Activated naive CD8-positive, alpha-beta T cell treated with anti-CD3 and anti-CD28 coated beads for 36 hours (primary cell): ENCODE measurements around the gene TRIO. TPM values are rescaled to one million over a fixed set of nuclear protein-coding genes. Genes with fewer than 3 reads are reported as not detected.
"Not testable (repeated sequence)": the region's sequence is repeated elsewhere in the genome, so short reads cannot be mapped to it uniquely, and the experiment has no call there.

Experiments
- DNase-seq: peaks from one replicate; pipeline ENCODE4 v3.0.0; 2021
- H3K27ac Mint-ChIP-seq: one replicate; pipeline ENCODE4 v1.8.0; 2022; ENCODE audit warnings: mild to moderate bottlenecking, moderate library complexity, mixed read lengths
- H3K27me3 Mint-ChIP-seq: one replicate; pipeline ENCODE4 v1.8.0; 2022; ENCODE audit warnings: mild to moderate bottlenecking, mixed read lengths
- H3K36me3 Mint-ChIP-seq: one replicate; pipeline ENCODE4 v1.8.0; 2021; ENCODE audit warnings: mild to moderate bottlenecking, mixed read lengths
- H3K4me1 Mint-ChIP-seq: one replicate; pipeline ENCODE4 v1.8.0; 2021; ENCODE audit warnings: mixed read lengths
- H3K4me3 Mint-ChIP-seq: one replicate; pipeline ENCODE4 v1.8.0; 2022; ENCODE audit warnings: mild to moderate bottlenecking, moderate library complexity, mixed read lengths
- H3K9me3 Mint-ChIP-seq: one replicate; pipeline ENCODE4 v1.8.0; 2022; ENCODE audit warnings: mixed read lengths
- total RNA-seq, 2 experiments: library from RNA; stranded (reverse); gene quantifications; one replicate each; pipeline ENCODE4 v1.2.3, GENCODE V29; 2021

The TRIO gene
- total RNA-seq = 1 to 10 TPM; 7.4 to 9.8 TPM

DNA sequence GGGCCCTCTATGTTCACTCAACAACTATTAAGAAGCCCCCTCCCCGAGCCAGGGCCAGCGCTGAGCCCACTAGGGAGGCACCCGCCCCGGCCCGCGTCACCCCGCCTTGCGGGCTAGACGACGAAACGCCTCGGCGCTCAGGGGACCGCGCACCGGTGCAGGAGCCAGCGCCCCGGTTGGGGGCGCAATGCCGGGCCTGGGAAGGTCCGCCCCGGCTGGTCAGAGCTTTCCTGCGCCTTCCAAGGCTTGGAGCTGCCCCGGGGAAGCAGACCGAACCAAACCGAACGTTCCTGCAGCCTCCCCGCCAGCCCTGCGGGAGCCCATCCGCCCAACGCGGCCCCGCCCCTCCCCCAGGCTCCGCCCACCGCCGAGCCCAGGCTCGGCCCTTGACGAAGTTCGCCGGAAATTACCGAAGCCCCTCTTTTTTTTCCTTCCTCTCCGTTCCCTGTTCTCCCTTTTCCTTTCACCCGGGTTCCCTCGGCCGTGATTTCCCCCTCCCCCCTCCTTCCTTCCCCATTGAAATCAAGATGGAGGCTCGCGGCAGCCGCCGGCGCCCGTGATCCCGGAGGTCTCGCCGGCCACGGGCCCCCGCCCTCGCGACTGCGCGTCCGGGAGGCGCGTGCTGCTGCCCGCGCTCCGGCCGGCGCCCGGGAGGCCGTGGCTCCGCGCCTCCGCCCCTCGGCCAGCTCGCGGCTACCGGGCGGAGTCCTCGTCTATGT, at the start of gene TRIO:
Gene TRIO, plus strand, starts transcription at position 516 of the 719 bp plus-strand sequence. CDS start 384 bp downstream, outside the sequence.
- H3K4me1 Mint-ChIP-seq = peaks cover 8% of the 10 kb centered on the region
- H3K27me3 Mint-ChIP-seq = peaks cover 51% of the 10 kb centered on the region
- H3K27ac Mint-ChIP-seq = peak within 1 kb of the TSS; percentile 65

DNA sequence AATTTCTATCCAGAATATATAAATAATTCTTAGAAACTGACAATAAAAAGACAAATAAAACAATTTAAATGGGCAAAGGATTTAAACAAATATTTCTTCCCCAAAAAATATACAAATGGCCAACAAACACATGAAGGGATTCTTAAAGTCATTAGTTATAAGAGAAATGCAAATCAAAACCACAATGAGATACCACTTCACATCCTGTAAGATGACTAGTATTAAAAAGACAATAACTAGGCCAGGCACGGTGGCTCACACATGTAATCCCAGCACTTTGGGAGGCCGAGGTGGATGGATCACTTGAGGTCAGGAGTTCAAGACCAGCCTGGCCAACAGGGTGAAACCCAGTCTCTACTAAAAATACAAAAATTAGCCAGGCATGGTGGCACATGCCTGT, 45.8 kb upstream of the TRIO start:
- H3K36me3 Mint-ChIP-seq, H3K9me3 Mint-ChIP-seq, H3K4me1 Mint-ChIP-seq, H3K27ac Mint-ChIP-seq, H3K4me3 Mint-ChIP-seq, DNase-seq: not testable (repeated sequence)
- peaks cover 11% of the 10 kb centered on the region for H3K27me3 Mint-ChIP-seq

More for the DNA sequence above, at the start of gene TRIO:
- Mint-ChIP-seq H3K9me3 (no peaks in the 10 kb centered on the region), H3K4me3 (peak within 1 kb of the TSS; percentile 78), H3K36me3 (no peaks in the 10 kb centered on the region)
- peak; percentile 82 for DNase-seq

DNA sequence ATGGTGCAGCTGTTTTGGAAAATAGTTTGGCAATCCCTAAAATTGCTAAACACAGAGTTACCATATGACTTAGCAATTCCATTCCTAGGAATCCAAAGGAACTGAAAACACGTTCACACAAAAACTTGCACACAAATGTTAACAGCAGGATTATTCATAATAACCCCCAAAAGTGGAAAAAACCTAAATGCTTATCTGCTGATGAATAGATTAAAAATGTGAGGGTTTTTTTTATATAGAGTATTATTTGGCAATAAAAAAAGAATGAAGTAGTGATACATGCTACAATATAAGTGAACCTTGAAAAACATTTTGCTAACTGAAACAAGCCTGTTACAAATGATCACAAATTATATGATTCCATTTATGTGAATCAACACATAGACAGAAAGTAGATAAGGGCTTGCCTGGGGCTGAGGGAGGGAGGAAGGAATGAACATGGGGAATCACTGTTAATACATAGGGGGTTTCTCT, 45.1 kb upstream of the TRIO start:
- H3K4me1 Mint-ChIP-seq = no peaks in the 10 kb centered on the region
- no peaks in the 10 kb centered on the region for H3K36me3 Mint-ChIP-seq
- H3K9me3 Mint-ChIP-seq = peaks cover 2% of the 10 kb centered on the region
- peaks cover 6% of the 10 kb centered on the region for H3K27me3 Mint-ChIP-seq
- no peak overlapping the region for H3K27ac Mint-ChIP-seq
- H3K4me3 Mint-ChIP-seq = no peak overlapping the region
- DNase-seq = no peak

- Mint-ChIP-seq H3K36me3 (no peaks in the 10 kb centered on the region), H3K4me1 (no peaks in the 10 kb centered on the region), H3K9me3 (peaks cover 5% of the 10 kb centered on the region), H3K4me3 (no peak overlapping the region), H3K27me3 (no peaks in the 10 kb centered on the region), H3K27ac (no peak overlapping the region)
- no peak for DNase-seq
Observed at GRCh38 chr5:14100281-14100680, 42.9 kb upstream of the TRIO start.

DNA sequence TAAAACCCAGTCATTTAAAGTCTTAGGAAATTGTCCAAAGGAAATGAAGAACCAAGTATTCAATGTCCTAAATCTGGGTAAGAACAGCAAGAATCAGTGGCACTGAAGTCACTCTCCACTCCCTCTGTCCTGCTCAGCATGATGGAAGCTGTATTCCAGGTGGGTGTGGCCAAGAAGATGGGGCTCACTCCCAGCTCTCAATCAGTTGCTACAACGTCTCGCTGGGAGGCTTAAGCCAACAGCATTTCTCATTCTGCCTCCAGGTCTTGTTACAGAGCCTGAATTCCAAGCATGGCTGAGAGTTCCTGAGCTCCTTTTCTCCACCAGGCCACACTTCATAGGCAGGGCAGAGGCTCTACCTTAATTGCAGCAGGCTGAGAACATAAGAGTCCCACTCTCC, 41.2 kb upstream of the TRIO start:
- H3K9me3 Mint-ChIP-seq = peaks cover 5% of the 10 kb centered on the region

DNA sequence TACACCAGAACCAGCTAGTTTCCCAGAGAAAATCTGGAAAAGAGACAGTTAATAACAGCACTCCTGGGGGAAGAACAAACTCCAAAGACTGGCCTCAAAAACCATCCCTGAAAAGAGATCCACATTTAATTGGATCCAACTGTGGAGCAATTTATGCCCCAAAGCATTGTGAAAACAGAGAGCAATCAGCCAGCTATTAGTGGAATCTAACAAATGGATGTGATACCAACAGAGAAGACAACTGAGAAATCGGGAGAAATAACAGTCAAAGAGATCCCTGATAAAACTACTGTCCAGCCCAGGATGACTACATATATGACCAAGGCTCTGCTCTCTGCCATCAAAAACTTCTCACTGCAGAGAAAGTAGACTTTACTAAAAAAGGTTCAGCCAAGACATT, 40.5 kb upstream of the TRIO start:
- peaks cover 5% of the 10 kb centered on the region for H3K9me3 Mint-ChIP-seq
- peaks cover 12% of the 10 kb centered on the region for H3K27me3 Mint-ChIP-seq
- no peaks in the 10 kb centered on the region for H3K36me3 Mint-ChIP-seq
- H3K4me3 Mint-ChIP-seq = no peak overlapping the region
- H3K27ac Mint-ChIP-seq = no peak overlapping the region
- no peak for DNase-seq
- H3K4me1 Mint-ChIP-seq = no peaks in the 10 kb centered on the region

More for the DNA sequence above, 41.2 kb upstream of the TRIO start:
- Mint-ChIP-seq H3K27me3 (peaks cover 5% of the 10 kb centered on the region), H3K4me1 (no peaks in the 10 kb centered on the region), H3K4me3 (no peak overlapping the region), H3K27ac (no peak overlapping the region), H3K36me3 (no peaks in the 10 kb centered on the region)
- no peak for DNase-seq

DNA sequence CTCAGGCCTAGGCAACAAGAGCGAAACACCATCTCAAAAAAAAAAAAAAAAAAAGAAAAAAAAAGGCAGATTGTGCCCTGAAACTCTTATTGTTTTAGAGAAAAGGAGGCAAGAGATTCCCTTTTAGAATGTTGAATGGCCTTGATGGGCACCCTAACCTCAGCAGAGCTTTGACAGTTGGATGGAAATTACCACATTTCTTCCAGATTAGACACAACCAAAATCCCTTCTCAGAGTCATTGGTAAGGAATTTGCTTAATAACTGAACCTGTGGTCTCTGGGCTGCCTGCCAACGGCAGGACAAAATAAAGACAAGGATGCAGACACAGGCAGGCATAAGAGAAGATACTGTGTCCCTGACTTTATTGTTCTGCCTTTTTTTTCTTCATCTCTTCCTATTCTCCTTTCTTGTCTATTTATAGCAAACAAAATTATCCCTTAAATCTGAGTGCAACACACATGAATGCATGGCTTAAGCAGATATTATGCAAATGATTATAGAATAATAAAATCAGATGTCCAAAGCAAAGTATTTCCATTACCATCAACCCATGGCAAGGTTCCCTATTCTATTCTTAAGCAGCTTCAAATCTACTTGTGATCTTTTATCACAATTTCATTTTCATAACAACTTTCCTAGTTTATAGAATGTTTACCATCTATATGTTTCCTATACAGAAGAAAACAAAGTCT, 37.3 kb upstream of the TRIO start:
- Mint-ChIP-seq H3K36me3 (no peaks in the 10 kb centered on the region), H3K4me1 (peaks cover 9% of the 10 kb centered on the region), H3K9me3 (peaks cover 5% of the 10 kb centered on the region), H3K4me3 (no peak overlapping the region), H3K27me3 (peaks cover 30% of the 10 kb centered on the region), H3K27ac (no peak overlapping the region)
- DNase-seq = no peak

- Mint-ChIP-seq H3K27ac (no peak overlapping the region), H3K4me1 (peaks cover 9% of the 10 kb centered on the region), H3K27me3 (peaks cover 30% of the 10 kb centered on the region), H3K4me3 (no peak overlapping the region), H3K9me3 (peaks cover 5% of the 10 kb centered on the region), H3K36me3 (no peaks in the 10 kb centered on the region)
- no peak for DNase-seq
Observed at GRCh38 chr5:14107536-14107935, 35.6 kb upstream of the TRIO start.

GRCh38 chr5:14108170-14108996, 34.8 kb upstream of the TRIO start:
- no peak overlapping the region for H3K4me3 Mint-ChIP-seq
- peaks cover 9% of the 10 kb centered on the region for H3K4me1 Mint-ChIP-seq
- no peak overlapping the region for H3K27ac Mint-ChIP-seq
- DNase-seq = peak; percentile 18
- H3K9me3 Mint-ChIP-seq = no peaks in the 10 kb centered on the region
- peaks cover 30% of the 10 kb centered on the region for H3K27me3 Mint-ChIP-seq
- H3K36me3 Mint-ChIP-seq = no peaks in the 10 kb centered on the region

DNA sequence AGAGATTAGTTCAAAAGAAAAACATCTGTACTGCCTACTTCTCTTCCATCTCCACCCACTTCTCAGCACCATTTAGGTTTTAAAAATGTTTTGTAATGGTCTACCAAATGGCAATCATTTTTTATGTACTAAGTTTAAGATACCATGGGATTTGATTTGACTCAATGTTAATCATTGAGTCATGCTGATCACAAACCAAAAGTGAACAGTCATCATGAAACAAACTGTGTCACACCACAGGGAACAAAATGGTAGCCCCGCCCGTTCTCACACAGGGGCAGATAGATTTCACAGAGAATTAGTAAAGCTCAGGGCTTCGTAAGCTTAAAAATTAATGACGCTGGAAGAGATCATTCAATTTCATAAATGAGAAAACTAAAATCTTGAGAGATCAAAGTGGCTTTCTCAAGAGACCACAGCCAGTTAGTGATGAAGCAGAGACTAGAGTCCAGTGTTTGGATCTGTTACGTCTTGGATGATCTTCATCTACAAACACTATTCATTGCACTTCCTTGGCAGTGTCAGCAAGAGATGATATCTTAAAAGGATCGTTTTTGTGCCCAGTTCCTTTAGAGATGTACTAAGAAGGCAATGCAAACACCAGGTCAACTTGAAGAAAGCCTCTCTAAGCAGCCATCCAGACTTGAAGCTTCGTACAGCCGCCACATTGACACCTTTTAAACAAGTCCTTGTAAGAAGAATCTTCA, 33.9 kb upstream of the TRIO start:
- peak; percentile 15 for DNase-seq
- H3K27ac Mint-ChIP-seq = no peak overlapping the region
- peaks cover 30% of the 10 kb centered on the region for H3K27me3 Mint-ChIP-seq
- H3K4me3 Mint-ChIP-seq = no peak overlapping the region
- peaks cover 9% of the 10 kb centered on the region for H3K4me1 Mint-ChIP-seq
- no peaks in the 10 kb centered on the region for H3K9me3 Mint-ChIP-seq
- no peaks in the 10 kb centered on the region for H3K36me3 Mint-ChIP-seq

GRCh38 chr5:14109771-14110170, 33.4 kb upstream of the TRIO start:
- Mint-ChIP-seq H3K27ac (no peak overlapping the region), H3K9me3 (no peaks in the 10 kb centered on the region), H3K4me1 (peaks cover 9% of the 10 kb centered on the region), H3K36me3 (no peaks in the 10 kb centered on the region), H3K27me3 (peaks cover 30% of the 10 kb centered on the region), H3K4me3 (no peak overlapping the region)
- DNase-seq = no peak

DNA sequence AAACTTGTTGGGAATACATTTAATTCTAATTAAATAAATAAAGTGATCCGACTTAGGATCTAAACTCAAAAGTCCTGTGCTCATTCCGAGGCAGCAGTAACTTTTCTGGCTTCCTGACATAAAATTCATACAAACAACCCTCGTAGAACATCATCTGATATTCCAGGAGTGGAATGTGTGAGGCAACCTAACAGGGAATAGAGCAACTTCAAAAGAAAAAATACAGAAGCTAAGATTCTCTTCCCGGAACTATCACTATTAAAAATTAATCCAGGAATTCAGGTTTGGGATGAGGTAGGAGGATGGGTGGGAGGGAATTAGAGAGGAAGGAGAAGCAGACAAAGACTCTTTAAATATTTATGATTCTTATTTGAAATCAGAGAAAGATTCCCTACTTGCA, 32.9 kb upstream of the TRIO start:
- no peak for DNase-seq
- peaks cover 9% of the 10 kb centered on the region for H3K4me1 Mint-ChIP-seq
- no peak overlapping the region for H3K27ac Mint-ChIP-seq
- H3K4me3 Mint-ChIP-seq = no peak overlapping the region
- H3K36me3 Mint-ChIP-seq = no peaks in the 10 kb centered on the region
- H3K9me3 Mint-ChIP-seq = no peaks in the 10 kb centered on the region
- H3K27me3 Mint-ChIP-seq = peaks cover 30% of the 10 kb centered on the region

DNA sequence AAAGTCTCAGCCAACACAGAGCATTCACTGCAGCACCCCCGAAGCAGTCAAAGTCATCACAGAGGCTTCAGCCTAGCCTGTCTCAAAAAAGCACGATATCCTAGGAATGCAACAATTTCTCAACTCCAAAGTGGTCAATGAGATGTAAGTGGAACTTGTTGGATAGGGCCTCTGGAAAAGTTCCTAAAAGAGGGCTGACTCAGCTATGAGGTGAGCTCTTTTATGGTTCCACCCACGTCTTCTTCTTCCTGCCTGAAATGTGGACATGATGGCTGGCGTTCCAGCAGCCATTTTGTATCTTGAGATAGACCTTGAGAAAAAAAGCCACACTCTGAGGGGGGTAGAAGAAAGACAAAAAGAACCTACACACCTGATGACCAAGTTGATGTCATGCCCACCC, 32.5 kb upstream of the TRIO start:
- Mint-ChIP-seq H3K4me3 (no peak overlapping the region), H3K9me3 (no peaks in the 10 kb centered on the region), H3K4me1 (peaks cover 9% of the 10 kb centered on the region), H3K27me3 (peaks cover 30% of the 10 kb centered on the region), H3K36me3 (no peaks in the 10 kb centered on the region), H3K27ac (no peak overlapping the region)
- no peak for DNase-seq

- no peak overlapping the region for H3K4me3 Mint-ChIP-seq
- no peaks in the 10 kb centered on the region for H3K9me3 Mint-ChIP-seq
- no peaks in the 10 kb centered on the region for H3K36me3 Mint-ChIP-seq
- no peak overlapping the region for H3K27ac Mint-ChIP-seq
- peaks cover 9% of the 10 kb centered on the region for H3K4me1 Mint-ChIP-seq
- DNase-seq = no peak
- peaks cover 13% of the 10 kb centered on the region for H3K27me3 Mint-ChIP-seq
Observed at GRCh38 chr5:14112998-14113652, 30.0 kb upstream of the TRIO start.
